Endodermal cell (in vitro differentiated cells): ENCODE results near the gene TOB1. TPM values are rescaled to one million over a fixed set of nuclear protein-coding genes. Genes with fewer than 3 reads are reported as not detected.

Experiments
- DNase-seq: peaks from one replicate; pipeline ENCODE4 v3.0.0-alpha.2; 2017
- H3K27ac ChIP-seq: 2 replicates; pipeline ENCODE4 v1.5.1; 2013; ENCODE audit warnings: mild to moderate bottlenecking, low read depth, low read length, moderate library complexity
- H3K27me3 ChIP-seq: 2 replicates; pipeline ENCODE4 v1.6.1; 2013; ENCODE audit warnings: mild to moderate bottlenecking, low read length, moderate library complexity; ENCODE audit not compliant: insufficient read depth, control insufficient read depth, poor library complexity, severe bottlenecking
- H3K36me3 ChIP-seq: 2 replicates; pipeline ENCODE4 v1.7.0; 2013; ENCODE audit warnings: mild to moderate bottlenecking, low read length, moderate library complexity; ENCODE audit not compliant: control insufficient read depth, insufficient read depth
- H3K4me1 ChIP-seq: one replicate; pipeline ENCODE4 v1.7.0; 2013; ENCODE audit warnings: low read length; ENCODE audit not compliant: control insufficient read depth, insufficient read depth
- H3K4me3 ChIP-seq: 2 replicates; pipeline ENCODE4 v1.5.1; 2013; ENCODE audit warnings: mild to moderate bottlenecking, low read length, moderate library complexity
- H3K9ac ChIP-seq: 2 replicates; pipeline ENCODE4 v1.6.1; 2013; ENCODE audit warnings: mild to moderate bottlenecking, low read length, moderate library complexity; ENCODE audit not compliant: poor library complexity, severe bottlenecking; ENCODE audit errors: extremely low read depth
- H3K9me3 ChIP-seq: 2 replicates; pipeline ENCODE4 v1.6.1; 2013; ENCODE audit warnings: mild to moderate bottlenecking, low read length, moderate library complexity; ENCODE audit not compliant: control insufficient read depth
- H3K27ac Mint-ChIP-seq: 2 replicates; pipeline ENCODE4 v1.8.0; 2020; ENCODE audit warnings: mixed read lengths
- H3K27me3 Mint-ChIP-seq: 2 replicates; pipeline ENCODE4 v1.8.0; 2021; ENCODE audit warnings: mild to moderate bottlenecking, mixed read lengths; ENCODE audit not compliant: insufficient read depth
- H3K36me3 Mint-ChIP-seq: 2 replicates; pipeline ENCODE4 v1.8.0; 2020; ENCODE audit warnings: low read depth, mixed read lengths
- H3K4me1 Mint-ChIP-seq: 2 replicates; pipeline ENCODE4 v1.8.0; 2020; ENCODE audit warnings: mixed read lengths
- H3K4me3 Mint-ChIP-seq: 2 replicates; pipeline ENCODE4 v1.8.0; 2020; ENCODE audit warnings: mild to moderate bottlenecking, moderate library complexity, mixed read lengths
- H3K9me3 Mint-ChIP-seq: 2 replicates; pipeline ENCODE4 v1.8.0; 2020; ENCODE audit warnings: mild to moderate bottlenecking, mixed read lengths
- CTCF ChIP-seq: fragments of 200-600 bp; sonication (generic); conservative IDR thresholded peaks from 2 replicates; pipeline ENCODE4 v1.5.0; 2021; ENCODE audit warnings: antibody characterized with exemption, mild to moderate bottlenecking
- WGBS, 2 experiments: methylation state at CpG; one replicate each; pipeline versions ENCODE4 v1.1.5 to v1.1.7; 2013; ENCODE audit warnings: missing lambda C conversion rate in 2 of 2, mixed read lengths in 1 of 2; ENCODE audit not compliant: insufficient coverage in 1 of 2, insufficient read length in 1 of 2; 5-methylcytosine and 5-hydroxymethylcytosine counted together
- total RNA-seq, 2 donors: library from RNA; stranded (reverse); fragmentation: NEBNext Ultra II Directional in 1 of 2; extraction: Animal tissue kit (Norgen Biotek cat#: 25700) in 1 of 2; gene quantifications; 2 replicates in 1 of 2; 3 replicates in 1 of 2; pipeline ENCODE4 v1.2.1, GENCODE V29; 2021

The TOB1 gene
- total RNA-seq, 2 donors from 2014 or later: 35.5 to 36.3 TPM

GRCh38 chr17:50858486-50859225, 7.5 kb downstream of the TOB1 start:
- H3K9me3 ChIP-seq: no peaks in the 10 kb centered on the region
- Mint-ChIP-seq H3K4me3 (no peak overlapping the region), H3K27me3 (no peaks in the 10 kb centered on the region), H3K9me3 (no peaks in the 10 kb centered on the region), H3K4me1 (peaks cover 18% of the 10 kb centered on the region), H3K36me3 (peaks cover 14% of the 10 kb centered on the region), H3K27ac (no peak overlapping the region)
- DNase-seq: no peak
- H3K9ac ChIP-seq: no peak overlapping the region
- H3K4me1 ChIP-seq: peaks cover 4% of the 10 kb centered on the region
- no peak for TF ChIP-seq CTCF
- WGBS, 2 experiments: 90 to 95% methylated on average over 8 to 12 of the region's 12 CpGs
- H3K4me3 ChIP-seq: no peak overlapping the region
- peaks cover 25% of the 10 kb centered on the region for H3K36me3 ChIP-seq
- H3K27me3 ChIP-seq: no peaks in the 10 kb centered on the region
- H3K27ac ChIP-seq: no peak overlapping the region

GRCh38 chr17:50856431-50856830, 9.7 kb downstream of the TOB1 start:
- H3K4me3 Mint-ChIP-seq: no peak overlapping the region
- H3K4me1 Mint-ChIP-seq: peaks cover 22% of the 10 kb centered on the region
- no peaks in the 10 kb centered on the region for H3K27me3 Mint-ChIP-seq
- Histone ChIP-seq H3K9ac (no peak overlapping the region), H3K9me3 (no peaks in the 10 kb centered on the region), H3K27ac (no peak overlapping the region), H3K4me3 (no peak overlapping the region), H3K36me3 (peaks cover 3% of the 10 kb centered on the region), H3K27me3 (no peaks in the 10 kb centered on the region), H3K4me1 (peaks cover 4% of the 10 kb centered on the region)
- no peak overlapping the region for H3K27ac Mint-ChIP-seq
- no peak for DNase-seq
- no peak for TF ChIP-seq CTCF
- peaks cover 2% of the 10 kb centered on the region for H3K36me3 Mint-ChIP-seq
- no peaks in the 10 kb centered on the region for H3K9me3 Mint-ChIP-seq
- WGBS, 2 experiments: 98 to 100% methylated on average over 1 to 2 of the region's 2 CpGs

- no peaks in the 10 kb centered on the region for H3K36me3 Mint-ChIP-seq
- Histone ChIP-seq H3K9ac (no peak overlapping the region), H3K27ac (no peak overlapping the region), H3K4me3 (no peak overlapping the region), H3K9me3 (no peaks in the 10 kb centered on the region), H3K36me3 (no peaks in the 10 kb centered on the region), H3K4me1 (peaks cover 4% of the 10 kb centered on the region), H3K27me3 (no peaks in the 10 kb centered on the region)
- H3K27ac Mint-ChIP-seq: no peak overlapping the region
- H3K27me3 Mint-ChIP-seq: no peaks in the 10 kb centered on the region
- no peak for TF ChIP-seq CTCF
- H3K4me3 Mint-ChIP-seq: no peak overlapping the region
- H3K4me1 Mint-ChIP-seq: peaks cover 22% of the 10 kb centered on the region
- WGBS, 2 experiments: 91 to 98% methylated on average over 5 of the region's 6 CpGs
- H3K9me3 Mint-ChIP-seq: no peaks in the 10 kb centered on the region
- DNase-seq: no peak
Measured at GRCh38 chr17:50855708-50856330, 10.3 kb downstream of the TOB1 start.
